Fibroblast of mammary gland (primary cell): ENCODE results near the gene PIGA.
A peak's percentile ranks its signal among the peaks of the same experiment; 100 is the strongest.

Experiments used
- DNase-seq: peaks from one replicate; pipeline ENCODE4 v3.0.0-alpha.2; 2010; ENCODE audit warnings: low read depth
- H3K4me3 ChIP-seq: 2 replicates; pipeline ENCODE4 v1.5.1; 2011; ENCODE audit warnings: low read depth, mild to moderate bottlenecking, low read length, moderate library complexity; ENCODE audit not compliant: control insufficient read depth
- CTCF ChIP-seq: conservative IDR thresholded peaks from 2 replicates; pipeline ENCODE4 v1.5.1; 2011; ENCODE audit warnings: low read depth, low read length, inconsistent platforms; ENCODE audit not compliant: control insufficient read depth, insufficient read depth

Gene PIGA

GRCh38 chrX:15343075-15343476 is 7.8 kb upstream of the PIGA start:
- TF ChIP-seq CTCF: no peak
- DNase-seq: peak; percentile 76
- H3K4me3 ChIP-seq: no peak overlapping the region

GRCh38 chrX:15340867-15341266 is 5.5 kb upstream of the PIGA start:
- DNase-seq: no peak
- TF ChIP-seq CTCF: no peak
- H3K4me3 ChIP-seq: no peak overlapping the region

- peak; percentile 71 for DNase-seq
- H3K4me3 ChIP-seq: peak overlapping the region; percentile 52
- no peak for TF ChIP-seq CTCF
Observed at GRCh38 chrX:15336023-15336413, 695 bp upstream of the PIGA start.

DNA sequence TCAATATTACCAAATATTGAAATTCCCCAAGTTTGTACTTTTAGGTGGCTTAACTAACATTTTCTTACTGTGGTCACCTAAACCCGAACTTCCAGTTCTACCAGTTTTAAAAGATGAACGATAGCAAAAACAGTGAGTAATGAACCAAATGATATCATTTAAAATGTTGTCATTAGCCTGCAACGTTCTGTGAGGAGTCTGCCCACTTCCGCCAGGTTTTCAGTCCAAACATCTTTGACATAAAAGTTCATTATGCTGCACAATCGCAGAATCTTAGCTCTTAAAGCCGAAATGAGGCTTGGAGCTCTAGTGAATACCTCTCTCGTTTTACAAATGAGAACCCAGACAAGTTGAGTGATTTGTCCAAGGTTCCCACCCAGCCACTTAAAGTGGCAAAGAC is 762 bp downstream of the PIGA start:
- DNase-seq: peak; percentile 35

DNA sequence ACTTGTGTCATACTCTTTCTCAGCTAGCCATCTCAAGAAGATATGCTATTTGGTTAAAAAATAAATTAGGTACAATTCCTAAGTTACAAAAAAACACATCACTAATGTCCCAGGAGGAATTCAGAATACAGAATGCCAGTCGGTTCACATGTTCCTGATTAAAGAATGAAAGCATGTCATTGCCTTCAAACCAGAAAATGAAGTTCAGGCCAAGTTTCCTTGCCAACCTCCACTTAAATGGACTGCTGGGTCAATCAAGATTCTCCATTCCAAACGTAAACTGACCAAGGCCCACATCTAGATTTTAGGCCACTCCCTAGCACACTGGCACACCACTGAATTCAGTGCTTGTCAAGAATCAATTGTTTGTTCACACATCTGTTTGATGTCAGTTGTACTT is 6.5 kb downstream of the PIGA start:
- no peak overlapping the region for H3K4me3 ChIP-seq
- no peak for TF ChIP-seq CTCF
- no peak for DNase-seq

More for the DNA sequence above, 762 bp downstream of the PIGA start:
- H3K4me3 ChIP-seq: peak overlapping the region; percentile 73
- no peak for TF ChIP-seq CTCF

GRCh38 chrX:15328131-15328530 is 7.2 kb downstream of the PIGA start:
- no peak for TF ChIP-seq CTCF
- no peak for DNase-seq
- no peak overlapping the region for H3K4me3 ChIP-seq

DNA sequence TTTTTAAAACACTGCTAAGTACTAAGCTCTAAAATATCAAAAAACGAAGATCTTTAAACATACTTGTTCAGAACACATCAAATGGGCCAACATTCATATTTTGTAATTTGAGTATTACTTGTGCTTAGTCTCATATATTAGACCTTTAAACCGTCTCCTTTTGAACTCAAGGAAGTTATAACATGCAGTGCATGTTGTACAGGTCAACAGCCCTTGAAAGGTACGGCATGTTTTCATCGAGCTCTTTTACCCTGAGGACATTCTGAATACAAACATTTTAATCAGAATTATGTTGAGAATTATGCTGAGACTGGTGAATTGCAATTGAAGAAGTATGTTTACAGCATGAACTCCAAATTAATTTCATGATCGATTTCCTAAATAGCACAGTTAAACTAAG is 12.9 kb downstream of the PIGA start:
- TF ChIP-seq CTCF: no peak
- H3K4me3 ChIP-seq: no peak overlapping the region

More for the DNA sequence above, 12.9 kb downstream of the PIGA start:
- no peak for DNase-seq
